NOMO-1 treated with dmso at 0.1 percent for 144 hours (cell line): ENCODE data around the gene CHAT.

ENCODE experiments used
- DNase-seq: peaks from one replicate; lab custom pipeline; 2025; ENCODE audit not compliant: unreplicated experiment; lab: John Stamatoyannopoulos, UW

Gene CHAT

DNA sequence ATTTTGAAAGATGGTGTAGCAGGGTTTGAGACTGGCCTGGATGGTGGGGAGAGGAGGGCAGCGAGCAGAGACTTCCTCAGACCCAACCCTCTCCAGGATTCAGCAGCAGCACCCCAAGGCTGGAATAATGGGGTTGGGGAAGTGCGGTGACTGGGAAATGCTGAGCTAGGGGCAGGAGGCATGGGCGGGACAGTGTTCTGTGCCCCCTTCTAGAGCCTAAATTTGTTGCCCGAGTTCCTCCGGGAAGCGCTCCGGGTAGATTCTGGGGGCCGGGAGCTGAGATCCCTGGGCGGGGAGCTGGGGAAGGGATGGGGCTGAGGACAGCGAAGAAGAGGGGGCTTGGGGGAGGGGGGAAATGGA lies at the start of gene CHAT:
Gene CHAT, plus strand, starts transcription at position 156 of the 360 bp plus-strand sequence. Its CDS starts 153 bp downstream, at position 309.
- DNase-seq, result no peak

DNA sequence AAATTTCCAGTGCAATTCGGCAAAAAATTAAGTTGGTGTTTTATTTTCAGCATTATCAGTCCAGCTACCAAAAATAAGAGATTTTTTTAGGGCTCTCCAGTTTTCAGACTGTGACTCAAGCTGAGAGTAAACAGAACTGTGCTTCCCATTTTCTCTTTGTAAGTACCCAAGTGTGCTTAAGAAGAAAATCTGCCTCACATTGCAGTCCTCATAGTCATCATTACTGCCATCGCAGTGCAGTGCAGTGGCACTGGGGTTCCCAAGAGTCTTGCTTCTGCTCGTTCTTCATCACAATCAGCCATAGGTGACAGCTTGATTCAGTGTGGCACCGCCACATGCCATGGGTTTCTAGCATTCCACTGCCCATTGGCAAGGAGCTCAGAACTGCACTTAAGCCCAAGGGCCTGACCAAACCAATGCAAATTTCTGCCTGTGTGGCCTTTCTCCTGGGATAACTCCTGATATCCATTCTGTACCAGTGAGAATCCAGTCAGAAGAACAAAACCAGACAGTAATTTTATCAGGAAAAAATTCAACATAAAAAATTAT lies 49.3 kb upstream of the CHAT start:
- no peak for DNase-seq

DNA sequence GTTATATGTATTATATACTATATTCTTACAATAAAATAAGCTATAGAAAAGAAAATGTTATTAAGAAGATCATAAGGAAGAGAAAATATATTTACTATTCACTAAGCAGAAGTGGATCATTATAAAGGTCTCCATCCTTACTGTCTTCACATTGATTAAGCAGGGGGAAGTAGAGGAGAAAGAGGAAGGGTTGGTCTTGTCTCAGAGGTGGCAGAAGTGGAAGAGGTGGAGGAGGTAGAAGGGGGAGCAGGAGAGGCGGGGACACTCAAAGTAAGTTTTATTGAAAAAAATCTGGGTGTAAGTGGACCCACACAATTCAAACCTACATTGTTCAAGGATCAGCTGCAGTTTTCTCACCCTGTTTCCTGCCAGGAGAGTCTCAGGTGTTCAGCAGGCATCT lies 46.0 kb upstream of the CHAT start:
- no peak for DNase-seq

DNA sequence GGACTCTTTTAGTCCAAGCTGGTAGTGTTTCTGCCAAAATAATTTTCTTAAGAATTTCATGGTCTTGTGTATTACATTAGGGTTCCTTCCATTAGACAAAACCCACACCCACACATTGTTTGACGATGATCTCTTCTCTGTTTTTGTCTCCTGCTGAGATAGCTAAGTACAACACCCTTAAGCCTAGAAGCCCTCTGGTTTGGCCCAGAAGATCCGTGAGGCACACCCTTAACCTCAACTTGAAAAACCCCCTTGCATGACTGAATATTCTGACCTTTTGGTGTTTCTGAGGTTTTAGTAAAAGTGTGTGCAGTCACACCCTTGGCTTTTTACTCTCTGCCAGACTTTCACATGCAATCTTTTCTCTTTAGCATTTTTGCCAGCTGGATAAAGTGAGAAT lies 45.6 kb upstream of the CHAT start:
- DNase-seq, result no peak

DNA sequence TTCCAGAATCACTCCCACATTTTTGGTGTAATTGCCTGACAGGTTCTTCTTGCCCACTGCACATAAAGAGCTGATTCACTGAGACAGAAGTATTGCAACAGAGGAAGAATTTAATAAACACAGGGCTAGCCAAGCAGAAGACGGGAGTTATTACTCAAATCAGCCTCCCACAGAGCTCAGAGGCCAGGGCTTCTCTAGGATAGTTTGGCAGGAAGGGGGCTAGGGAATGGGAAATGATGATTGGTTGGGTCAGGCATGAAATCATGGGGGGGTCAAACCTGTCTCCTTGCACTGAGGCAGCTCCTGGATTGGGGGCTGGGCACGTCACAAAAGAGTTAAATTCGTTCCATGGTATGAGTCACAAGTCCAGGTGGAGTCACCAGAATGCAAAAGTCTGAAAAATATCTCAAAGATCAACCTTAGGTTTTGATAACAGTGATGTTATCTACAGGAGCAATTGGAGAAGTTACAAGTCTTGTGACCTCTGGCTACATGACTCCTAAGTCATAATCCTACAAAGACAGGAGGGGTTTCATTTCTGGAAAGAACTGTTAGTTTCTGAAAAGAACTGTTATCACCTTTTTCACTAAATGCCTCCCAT lies 44.7 kb upstream of the CHAT start:
- DNase-seq, result no peak

DNA sequence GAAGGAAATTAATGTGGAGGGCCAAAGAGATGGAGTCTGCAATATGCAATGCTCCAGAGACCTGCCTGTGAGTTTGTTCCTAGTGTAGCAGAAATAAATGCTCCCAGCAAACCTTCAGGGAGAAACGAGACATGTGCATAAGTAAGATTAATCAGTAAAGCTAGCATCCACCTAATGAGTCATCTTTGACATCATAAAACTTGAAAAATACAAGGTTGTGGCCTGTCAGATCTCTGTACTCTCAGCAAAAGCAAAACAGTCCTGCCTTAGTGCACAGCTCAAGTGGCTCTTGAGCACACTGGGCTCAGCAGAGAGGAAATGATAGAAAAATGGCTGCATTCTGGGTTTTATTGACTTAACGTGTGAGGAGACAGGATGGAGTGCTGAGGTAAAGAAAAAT lies 42.4 kb upstream of the CHAT start:
- no peak for DNase-seq

DNA sequence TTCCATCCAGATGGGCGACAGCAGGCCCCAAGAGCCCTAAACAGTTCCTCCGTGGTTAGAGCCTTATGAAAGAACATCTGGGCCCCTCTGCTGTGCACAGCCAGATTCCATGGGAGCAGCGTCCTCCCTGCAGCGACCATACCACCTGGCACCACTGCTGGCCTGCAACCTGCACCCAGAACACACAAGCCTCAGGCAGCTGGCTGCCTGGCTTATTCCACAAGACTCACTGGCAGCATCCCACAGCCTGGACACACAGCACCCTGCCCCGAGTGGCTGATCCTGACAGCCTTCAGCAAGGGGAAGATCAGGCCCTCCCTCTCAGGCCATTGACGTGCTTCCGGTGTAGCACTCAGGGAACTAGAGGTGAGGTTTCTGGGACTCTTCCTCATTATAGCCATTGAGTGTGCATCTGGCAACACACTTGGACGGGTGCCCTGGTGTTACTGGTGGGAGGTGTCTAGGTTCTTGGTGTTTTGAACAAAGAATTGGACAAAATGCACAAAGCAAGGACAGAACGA lies 41.2 kb upstream of the CHAT start:
- no peak for DNase-seq

DNA sequence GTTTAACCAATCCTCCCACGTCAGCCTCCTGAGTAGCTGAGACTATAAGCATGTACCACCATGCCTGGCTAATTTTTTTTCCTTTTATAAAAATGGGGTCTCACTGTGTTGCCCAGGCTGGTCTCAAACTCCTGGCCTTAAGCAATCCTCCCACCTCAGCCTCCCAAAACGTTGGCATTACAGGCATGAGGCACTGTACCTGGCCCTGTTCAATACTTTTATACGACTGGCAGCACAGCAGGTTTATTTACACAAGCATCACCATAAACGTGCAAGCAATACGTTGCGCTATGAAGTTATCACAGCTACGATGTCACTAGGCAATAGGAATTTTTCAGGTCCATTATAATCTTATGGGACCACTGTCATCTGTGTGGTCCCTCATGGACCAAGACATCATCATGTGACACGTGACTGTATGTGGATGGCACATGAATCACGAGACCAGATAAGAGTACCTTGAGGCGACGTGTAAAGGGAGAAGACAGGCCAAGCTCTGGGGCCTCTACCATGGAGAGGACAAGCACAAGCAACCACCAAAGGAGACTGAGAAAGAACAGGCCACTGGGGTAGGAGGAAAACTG lies 38.3 kb upstream of the CHAT start:
- no peak for DNase-seq

DNA sequence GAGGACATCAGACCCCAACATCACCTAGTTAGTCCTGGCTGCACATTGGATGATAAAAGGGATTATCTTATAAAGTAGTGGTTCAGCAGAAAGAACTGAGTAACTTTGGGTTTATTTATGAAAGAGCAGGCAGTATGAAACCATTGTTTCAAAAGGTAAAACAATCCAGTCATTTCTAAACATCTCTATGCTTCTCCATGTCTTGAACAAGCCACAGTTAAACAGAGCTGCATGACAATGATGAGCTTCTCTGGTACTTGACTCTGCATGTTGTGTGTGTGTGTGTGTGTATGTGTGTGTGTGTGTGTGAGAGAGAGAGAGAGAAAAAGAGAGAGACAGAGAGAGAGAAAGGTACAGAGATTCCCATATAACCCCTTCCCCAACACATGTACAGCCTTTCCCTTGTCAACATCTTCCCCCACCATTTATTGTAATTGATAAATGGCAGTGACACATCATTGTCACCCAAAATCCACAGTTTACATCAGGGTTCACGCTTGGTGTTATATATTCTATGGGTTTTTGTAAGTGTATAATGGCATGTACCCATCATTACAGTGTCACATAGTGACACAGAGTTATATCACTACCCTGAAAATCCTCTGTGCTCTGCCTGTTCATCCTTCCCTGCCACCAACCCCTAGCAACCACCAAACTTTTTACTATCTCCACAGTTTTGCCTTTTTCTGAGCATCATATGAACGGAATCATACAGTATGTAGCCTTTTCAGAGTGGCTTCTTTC lies 36.5 kb upstream of the CHAT start:
- DNase-seq, result no peak

DNA sequence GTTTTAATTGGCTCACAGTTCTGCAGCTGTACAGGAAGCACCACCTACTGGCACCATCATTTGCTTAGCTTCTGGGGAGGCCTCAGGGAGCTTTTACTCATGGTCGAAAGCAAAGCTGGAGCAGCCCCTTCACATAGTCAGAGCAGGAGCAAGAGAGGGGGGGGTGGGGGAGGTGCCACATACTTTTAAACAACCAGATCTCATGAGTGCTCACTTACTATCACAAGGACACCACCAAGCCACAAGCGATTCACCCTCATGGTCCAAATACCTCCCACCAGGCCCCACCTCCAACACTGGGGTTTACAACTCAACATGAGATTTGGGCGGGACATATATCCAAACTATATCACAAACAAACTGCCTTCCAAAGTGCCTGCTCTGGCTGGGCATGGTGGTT lies 35.4 kb upstream of the CHAT start:
- no peak for DNase-seq

DNA sequence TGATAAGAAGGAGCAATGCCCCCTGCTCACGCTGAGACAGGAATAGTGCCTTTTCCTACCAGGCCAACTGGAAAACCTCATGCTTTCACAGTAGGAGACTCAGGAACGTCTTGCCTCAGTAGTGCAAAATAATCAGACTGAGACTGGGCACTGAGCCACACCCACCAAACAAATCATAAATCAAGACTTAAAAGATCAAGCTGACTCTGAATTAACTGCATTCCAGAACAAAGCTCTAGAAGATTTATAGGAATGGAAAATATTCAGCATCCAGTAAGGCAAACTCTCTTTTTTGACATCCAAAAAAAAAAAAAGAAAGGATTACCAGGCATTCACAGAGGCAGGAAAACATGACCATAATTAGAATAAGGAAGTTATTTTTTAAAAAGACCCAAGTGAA lies 34.2 kb upstream of the CHAT start:
- no peak for DNase-seq

DNA sequence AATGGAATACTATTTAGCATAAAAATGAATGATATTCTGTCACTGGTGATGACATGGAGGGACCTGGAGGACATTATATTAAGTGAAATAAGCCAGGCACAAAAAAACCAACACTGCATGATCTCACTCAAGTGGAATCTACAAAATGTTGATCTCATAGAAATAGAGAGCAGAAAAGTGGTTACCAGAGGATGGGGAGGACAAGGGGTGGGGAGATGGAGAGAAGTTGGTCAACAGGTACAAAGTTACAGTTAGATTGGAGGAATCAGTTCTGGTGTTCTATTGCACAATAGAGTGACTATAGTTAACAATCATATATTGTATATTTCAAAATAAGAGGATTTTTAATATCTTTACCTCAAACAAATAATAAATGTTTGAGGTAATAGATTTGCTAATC lies 28.4 kb upstream of the CHAT start:
- no peak for DNase-seq

DNA sequence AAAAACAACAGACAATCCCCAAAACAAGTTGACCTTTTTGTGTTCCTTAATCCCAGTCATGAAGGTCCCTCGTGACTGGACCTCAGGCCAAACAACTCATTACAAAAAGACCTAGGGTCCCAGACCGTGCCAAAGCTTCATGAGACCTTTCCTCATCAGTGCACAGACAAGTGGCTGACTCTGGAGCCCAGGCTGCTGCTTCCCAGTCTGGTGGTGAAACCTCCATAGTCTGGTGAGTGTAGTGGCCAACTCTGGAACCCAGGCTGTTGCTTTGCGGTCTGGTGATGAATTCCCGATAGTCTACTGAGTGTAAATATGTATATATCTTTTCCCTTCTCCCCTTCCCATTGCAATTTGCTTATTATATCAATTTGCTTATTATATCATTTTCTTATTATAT lies 25.9 kb upstream of the CHAT start:
- DNase-seq, result no peak

DNA sequence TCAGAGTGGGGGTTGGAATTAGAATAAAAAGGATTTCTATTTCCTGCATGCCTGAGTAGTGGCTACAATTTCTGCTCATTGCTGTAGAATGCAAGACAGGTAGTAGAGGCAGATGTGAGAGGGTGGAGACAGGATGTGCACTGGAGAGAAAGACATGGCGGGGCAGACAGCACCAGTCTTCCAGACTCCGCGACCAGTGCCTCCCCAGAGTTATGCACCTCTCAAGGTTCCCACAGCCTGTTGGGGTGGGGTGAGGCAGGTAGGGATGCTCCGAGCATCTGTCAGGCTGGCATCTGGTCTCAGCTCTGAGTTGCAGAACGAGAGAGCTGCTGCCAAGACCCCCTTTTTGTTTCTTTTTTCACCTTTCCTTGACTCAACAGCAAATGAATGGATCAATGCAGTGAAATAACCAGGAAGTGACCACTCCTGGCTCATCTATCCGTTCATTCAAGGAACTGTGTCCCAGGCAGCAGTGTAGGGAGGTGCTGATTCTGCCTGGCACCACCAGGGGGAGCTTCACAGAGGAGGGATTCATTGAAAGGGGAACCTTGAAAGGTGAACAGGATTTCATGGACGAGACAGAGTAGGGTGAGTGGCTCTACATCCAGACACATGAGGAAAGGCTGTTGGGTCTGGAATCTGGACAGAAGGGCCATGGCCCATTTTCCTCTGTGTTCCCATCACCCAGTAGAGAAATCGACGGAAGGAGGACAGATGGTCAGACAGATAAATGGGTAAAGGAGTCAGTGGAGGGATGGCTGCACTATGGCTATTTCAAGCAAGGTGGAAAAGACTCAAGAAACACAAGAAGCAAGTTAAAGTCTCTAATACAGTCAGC lies 20.9 kb upstream of the CHAT start:
- DNase-seq, result peak; percentile 25

DNA sequence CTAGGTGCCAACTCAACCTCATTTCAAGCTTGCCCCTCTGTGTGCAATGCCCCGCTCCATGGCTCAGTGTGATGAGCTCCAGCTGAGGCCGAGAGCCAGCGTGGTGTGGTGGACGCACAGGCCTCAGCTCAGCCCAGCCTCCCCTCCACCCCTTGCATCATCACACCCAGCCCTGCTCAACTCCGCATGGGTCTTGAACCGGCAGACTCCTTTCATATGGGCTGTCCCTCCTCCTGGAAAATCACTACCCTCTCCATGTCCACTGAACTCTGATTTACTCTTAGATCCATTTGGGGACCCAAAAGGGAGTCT lies 20.3 kb upstream of the CHAT start:
- DNase-seq, result no peak

DNA sequence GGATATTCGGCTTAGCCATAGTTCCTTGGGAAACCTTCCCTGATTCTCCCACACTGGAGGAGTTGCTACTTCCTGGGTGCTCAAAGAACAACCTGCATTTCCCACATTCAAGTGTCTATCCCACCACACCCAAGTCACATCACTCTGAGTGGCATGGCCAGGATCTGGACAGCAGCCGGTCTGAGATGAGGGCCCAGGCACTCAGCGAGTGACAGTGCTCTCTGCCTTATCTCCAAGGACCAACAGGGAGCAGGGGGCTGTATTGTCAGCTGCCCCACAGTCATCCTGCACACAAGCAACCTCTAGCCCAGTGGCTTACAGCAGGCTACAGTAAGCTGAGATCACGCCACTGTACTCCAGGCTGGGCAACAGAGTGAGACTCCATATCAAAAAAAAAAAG lies 19.8 kb upstream of the CHAT start:
- DNase-seq, result no peak

DNA sequence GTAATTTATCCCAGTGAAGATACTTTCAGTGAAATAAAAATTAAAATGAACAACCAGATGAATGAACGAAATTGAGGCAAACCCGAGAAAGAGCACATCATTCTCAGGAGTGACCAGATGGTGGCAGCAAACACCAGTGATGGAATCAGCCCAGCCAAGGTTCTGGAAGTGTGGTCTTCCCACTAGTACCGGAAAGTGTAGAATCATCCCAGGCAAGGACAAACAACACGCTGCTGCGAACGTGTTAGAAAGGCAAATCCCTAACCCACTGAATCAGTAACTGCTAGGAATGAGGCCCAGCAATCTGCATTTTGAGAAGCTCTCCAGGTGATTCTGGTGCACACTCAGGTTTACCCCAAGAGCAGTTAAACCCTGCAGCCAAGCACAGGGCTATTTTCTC lies 19.2 kb upstream of the CHAT start:
- no peak for DNase-seq

DNA sequence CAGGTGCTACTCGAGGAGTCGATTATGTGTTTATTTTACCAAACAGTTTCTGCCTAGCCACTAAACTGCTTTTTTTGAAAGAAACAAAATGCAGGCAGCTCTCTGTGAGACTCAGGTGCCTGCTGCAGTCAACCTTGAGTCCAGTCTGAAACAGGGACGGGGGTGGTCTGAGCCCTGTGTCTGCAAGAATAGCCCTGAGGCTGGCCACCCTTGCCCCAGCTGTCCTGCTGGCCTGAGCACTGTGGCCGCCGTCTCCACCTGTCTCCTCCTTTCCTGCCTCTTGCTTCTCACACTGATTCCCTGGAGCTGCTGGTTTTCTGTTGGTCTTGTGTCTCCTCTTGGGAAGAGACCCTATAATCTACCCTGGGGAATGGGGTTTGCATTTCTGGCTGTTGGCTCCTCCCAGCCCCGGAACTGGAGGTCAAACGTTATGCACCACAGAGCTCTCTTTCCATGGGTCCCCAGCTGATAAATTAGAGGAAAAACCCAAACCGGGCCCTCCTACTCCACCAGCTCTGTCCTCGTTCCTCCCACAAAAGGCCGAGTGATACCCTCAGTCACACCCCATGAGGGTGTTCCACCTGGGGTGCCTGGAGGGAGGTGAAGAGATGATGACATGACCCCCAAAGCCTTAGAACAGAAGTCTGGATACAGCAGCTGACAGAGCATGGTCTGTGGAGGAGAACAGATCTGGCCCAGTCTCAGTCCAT lies 18.7 kb upstream of the CHAT start:
- DNase-seq, result no peak

DNA sequence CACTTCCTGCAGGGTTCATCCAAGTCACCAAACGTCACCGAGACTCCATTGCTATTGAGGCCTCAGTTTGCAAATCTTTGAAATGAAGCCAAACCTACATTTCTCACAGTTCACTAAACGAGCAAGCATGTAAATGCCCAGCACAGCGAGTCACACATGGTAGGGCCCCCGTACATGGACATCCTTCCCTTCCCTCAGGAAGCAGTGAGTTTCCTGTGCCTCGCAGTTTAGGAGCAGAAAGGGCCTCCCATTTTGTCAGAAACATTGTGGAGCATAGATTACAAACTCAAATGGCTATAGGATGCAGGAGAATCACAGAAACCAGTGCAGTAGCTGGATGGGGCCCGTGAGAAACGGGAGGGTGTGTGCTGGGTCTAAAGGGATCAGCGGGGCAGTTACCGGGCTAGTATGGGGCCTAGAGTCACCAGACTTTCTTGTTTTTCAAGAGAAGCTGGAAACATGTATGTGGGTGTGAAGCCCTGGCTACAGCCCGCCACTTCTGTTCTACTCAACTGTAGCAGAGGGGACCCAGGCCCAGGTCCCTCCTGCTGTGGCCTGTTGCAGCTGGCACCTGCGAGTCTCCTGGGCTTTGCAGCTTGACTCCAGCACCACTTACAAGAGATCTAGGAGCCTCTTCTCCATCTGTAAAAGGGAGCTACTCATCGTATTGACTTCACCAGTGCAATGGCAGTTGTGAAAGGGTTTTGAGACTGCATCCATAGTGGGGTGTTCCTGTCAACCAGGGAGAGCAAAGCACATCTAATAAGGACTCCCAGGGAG lies 17.9 kb upstream of the CHAT start:
- no peak for DNase-seq

DNA sequence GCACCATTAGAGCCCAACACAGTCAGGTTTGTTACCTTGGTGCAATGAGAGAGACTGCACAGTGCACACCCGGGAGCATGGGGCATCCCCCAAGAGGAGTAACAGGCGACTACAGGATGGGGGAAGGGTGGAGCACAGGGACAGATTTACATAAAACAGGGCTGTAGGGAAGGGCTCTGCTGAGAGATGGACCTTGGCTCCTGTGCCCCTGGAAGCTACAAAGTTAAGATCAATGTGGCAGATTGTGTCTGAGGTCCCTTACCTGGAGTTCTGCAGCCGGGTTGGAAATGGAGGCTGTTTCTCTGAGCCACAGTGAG lies 17.4 kb upstream of the CHAT start:
- DNase-seq, result no peak
